Ishikawa (cell line): ENCODE data around the gene RNF8.

Experiments
- CEBPB ChIP-seq: IDR thresholded peaks from 2 replicates; pipeline ENCODE4 v1.6.1; 2012
- CREB1 ChIP-seq: IDR thresholded peaks from 2 replicates; pipeline ENCODE4 v1.6.1; 2012; ENCODE audit warnings: low read depth
- EGR1 ChIP-seq: IDR thresholded peaks from 2 replicates; pipeline ENCODE4 v1.6.1; 2012
- EP300 ChIP-seq: IDR thresholded peaks from 2 replicates; pipeline ENCODE4 v1.6.1; 2012; ENCODE audit warnings: borderline replicate concordance
- FOXM1 ChIP-seq: IDR thresholded peaks from 2 replicates; pipeline ENCODE4 v1.6.1; 2012; ENCODE audit warnings: low read depth, borderline replicate concordance
- MAX ChIP-seq: IDR thresholded peaks from 2 replicates; pipeline ENCODE4 v1.6.1; 2012
- NFIC ChIP-seq: IDR thresholded peaks from 2 replicates; pipeline ENCODE4 v1.6.1; 2012
- RAD21 ChIP-seq: IDR thresholded peaks from 2 replicates; pipeline ENCODE4 v1.6.1; 2012; ENCODE audit warnings: low read depth
- REST ChIP-seq: IDR thresholded peaks from 2 replicates; pipeline ENCODE4 v1.6.1; 2012; ENCODE audit warnings: low read depth, mild to moderate bottlenecking
- TAF1 ChIP-seq: IDR thresholded peaks from 2 replicates; pipeline ENCODE4 v1.6.1; 2012; ENCODE audit warnings: low read depth, mild to moderate bottlenecking
- TCF12 ChIP-seq: IDR thresholded peaks from 2 replicates; pipeline ENCODE4 v1.6.1; 2012; ENCODE audit warnings: low read depth
- TEAD4 ChIP-seq: IDR thresholded peaks from 2 replicates; pipeline ENCODE4 v1.6.1; 2012
- YY1 ChIP-seq: IDR thresholded peaks from 2 replicates; pipeline ENCODE4 v1.6.1; 2012; ENCODE audit warnings: low read depth
- ZBTB7A ChIP-seq: IDR thresholded peaks from 2 replicates; pipeline ENCODE4 v1.6.1; 2012; ENCODE audit warnings: low read depth
- TF ChIP-seq, protein P1 (sequence below): IDR thresholded peaks from 2 replicates; pipeline ENCODE4 v1.6.1; 2012

RNF8 gene, protein sequence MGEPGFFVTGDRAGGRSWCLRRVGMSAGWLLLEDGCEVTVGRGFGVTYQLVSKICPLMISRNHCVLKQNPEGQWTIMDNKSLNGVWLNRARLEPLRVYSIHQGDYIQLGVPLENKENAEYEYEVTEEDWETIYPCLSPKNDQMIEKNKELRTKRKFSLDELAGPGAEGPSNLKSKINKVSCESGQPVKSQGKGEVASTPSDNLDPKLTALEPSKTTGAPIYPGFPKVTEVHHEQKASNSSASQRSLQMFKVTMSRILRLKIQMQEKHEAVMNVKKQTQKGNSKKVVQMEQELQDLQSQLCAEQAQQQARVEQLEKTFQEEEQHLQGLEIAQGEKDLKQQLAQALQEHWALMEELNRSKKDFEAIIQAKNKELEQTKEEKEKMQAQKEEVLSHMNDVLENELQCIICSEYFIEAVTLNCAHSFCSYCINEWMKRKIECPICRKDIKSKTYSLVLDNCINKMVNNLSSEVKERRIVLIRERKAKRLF

DNA sequence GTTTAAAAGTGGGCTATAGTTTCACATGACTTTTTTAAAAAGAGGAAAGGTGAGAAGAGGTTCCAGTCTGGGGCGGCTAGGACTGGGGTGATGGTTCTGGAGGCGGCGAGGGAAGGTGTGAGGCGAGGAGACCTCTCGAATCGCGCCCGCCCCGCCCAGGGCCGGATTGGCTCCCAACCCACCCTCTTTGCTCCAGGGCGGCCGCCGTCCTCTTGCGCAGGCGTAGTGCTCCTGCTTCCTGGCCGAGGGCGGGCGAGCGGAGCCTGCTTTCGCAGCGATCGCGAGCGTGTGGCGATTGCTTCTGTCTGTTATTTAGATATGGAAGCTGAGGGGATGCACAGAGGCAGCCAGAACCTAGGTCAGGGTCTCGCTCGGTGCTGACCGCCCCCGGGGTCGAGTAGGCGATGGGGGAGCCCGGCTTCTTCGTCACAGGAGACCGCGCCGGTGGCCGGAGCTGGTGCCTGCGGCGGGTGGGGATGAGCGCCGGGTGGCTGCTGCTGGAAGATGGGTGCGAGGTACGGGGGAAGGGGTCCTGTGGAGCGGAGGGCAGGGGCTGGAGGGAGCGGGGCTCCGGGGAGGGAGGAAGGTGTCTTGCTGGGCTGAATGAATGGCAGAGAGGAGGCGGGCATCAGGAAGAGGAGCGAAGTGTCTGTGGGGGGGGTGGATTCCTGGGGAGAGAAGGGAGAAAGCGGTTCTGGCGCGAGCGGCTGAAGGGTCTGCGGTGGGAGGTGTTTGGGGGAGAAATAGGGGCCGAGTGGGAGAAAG, at the start of gene RNF8:
RNF8 (plus strand) TSS at position 223 of the 765 bp plus-strand sequence; CDS start at position 405, 182 bp downstream.
- TF ChIP-seq CREB1 (no peak), NFIC (0 out of 2 replicates have a peak, but pooled peaks have one; percentile 28), CEBPB (no peak), FOXM1 (no peak), MAX (peak; percentile 95), EGR1 (0 out of 2 replicates have a peak, but pooled peaks have one; percentile 17), TCF12 (0 out of 2 replicates have a peak, but pooled peaks have one; percentile 25), TAF1 (peak; percentile 74), ZBTB7A (no peak; the same call in 1 of the 2 replicates), YY1 (peak; percentile 70)

- no peak for TF ChIP-seq FOXM1
- no peak for TF ChIP-seq ZBTB7A
- no peak for TF ChIP-seq MAX
- TF ChIP-seq TCF12: no peak
- TF ChIP-seq YY1: no peak
- no peak for TF ChIP-seq TEAD4
- no peak for TF ChIP-seq CREB1
- TF ChIP-seq RAD21: no peak
- TF ChIP-seq EGR1: no peak
- no peak for TF ChIP-seq NFIC
- TF ChIP-seq, protein P1, sequence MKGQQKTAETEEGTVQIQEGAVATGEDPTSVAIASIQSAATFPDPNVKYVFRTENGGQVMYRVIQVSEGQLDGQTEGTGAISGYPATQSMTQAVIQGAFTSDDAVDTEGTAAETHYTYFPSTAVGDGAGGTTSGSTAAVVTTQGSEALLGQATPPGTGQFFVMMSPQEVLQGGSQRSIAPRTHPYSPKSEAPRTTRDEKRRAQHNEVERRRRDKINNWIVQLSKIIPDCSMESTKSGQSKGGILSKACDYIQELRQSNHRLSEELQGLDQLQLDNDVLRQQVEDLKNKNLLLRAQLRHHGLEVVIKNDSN: no peak
- no peak for TF ChIP-seq CEBPB
- no peak for TF ChIP-seq REST
- no peak for TF ChIP-seq EP300
- no peak for TF ChIP-seq TAF1
Measured at GRCh38 chr6:37304766-37305165, 49.0 kb upstream of the RNF8 start.

- TF ChIP-seq, protein P1: no peak
- TF ChIP-seq REST (no peak), RAD21 (no peak)
Measured at GRCh38 chr6:37305841-37306425, 47.9 kb upstream of the RNF8 start.

DNA sequence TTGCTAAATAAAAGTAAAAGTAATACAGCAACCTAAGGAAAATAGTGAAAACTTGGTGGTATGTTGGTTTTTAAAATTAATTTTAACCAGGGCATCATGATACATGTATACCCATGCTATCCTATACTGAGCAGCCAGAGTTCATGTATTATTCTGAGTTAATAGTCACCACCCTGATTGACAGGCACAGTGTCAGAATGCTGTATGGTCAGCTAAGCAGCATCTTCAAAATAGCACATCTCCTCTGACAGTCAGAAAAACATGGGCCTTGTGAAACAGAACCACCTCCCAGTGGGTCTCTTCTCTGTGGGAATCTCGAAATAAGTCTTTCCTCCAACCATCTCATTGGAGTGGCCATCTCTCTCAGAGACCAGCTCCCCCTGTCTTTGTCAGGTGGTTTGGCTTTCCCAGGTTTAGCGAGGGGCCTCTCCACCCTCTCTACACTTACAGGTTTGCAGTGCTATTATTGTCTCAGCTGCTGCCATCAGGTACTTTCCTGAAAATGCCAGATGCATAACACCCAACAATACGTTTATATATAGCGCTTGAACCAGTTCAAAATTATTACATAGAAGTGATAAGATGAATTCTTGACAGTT, 47.1 kb upstream of the RNF8 start:
- TF ChIP-seq TEAD4 (no peak), FOXM1 (no peak), EGR1 (no peak), EP300 (no peak), ZBTB7A (no peak), TAF1 (no peak), CREB1 (no peak), NFIC (no peak), TCF12 (no peak), YY1 (no peak), REST (no peak), CEBPB (no peak), RAD21 (no peak), MAX (no peak)
- TF ChIP-seq, protein P1: no peak
